Stimulated activated CD4-positive, alpha-beta T cell treated with anti-CD3 and anti-CD28 coated beads, Interleukin-1b, Interleukin-23, amount 100 ng/mL, for 48 hours (primary cell): ENCODE data around the gene SPRR2G.
"Not testable (repeated sequence)": the region's sequence is repeated elsewhere in the genome, so short reads cannot be mapped to it uniquely, and the experiment has no call there.

ENCODE experiments used
- DNase-seq: peaks from one replicate; pipeline ENCODE4 v3.0.0-alpha.2; 2020

Gene SPRR2G

DNA sequence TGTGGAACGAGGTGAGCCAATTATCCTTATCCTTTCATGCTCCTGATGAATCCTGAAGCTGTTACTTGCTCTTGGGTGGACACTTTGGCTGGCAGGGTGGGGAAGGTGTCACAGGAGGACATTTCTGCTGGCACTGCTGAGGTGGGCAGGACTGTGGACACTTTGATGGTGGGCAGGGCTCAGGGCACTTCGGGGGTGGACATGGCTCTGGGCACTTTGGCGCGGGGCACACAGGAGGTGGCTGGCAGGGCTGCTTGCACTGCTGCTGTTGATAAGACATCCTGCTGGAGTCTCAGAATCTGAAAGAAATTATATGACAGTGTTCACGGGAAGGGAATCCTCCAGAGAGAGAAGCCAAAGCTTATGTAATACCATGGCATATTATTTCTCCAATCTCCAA lies 38.2 kb downstream of the SPRR2G start:
- DNase-seq: not testable (repeated sequence)

DNA sequence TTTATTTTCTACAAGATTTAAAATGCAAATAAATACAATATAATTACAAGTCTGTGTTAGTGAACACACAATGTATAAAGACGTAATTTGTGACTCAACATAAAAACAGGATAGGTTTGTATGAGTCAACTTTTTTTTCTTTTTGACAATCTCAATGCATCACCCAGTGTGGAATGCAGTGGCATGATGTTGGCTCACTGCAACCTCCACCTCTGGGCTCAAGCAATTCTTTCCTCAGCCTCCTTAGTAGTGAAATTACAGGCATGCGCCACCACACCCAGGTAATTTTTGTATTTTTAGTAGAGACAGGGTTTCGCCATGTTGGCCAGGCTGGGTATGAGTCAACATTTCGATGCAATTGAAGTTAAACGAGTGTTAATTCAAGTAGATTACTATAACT lies 50.4 kb downstream of the SPRR2G start:
- DNase-seq: no peak
